Hepatic stellate cell (primary cell): ENCODE results near the gene MSMP.
A peak's percentile ranks its signal among the peaks of the same experiment; 100 is the strongest.

Source experiments
- DNase-seq: peaks from one replicate; pipeline ENCODE4 v3.0.0; 2011; ENCODE audit warnings: low spot score

Gene MSMP

GRCh38 chr9:35754264-35754663, at the start of gene MSMP:
Gene MSMP, minus strand, starts transcription at chr9:35754276. Its CDS starts 147 bp downstream, at chr9:35754129.
- DNase-seq = no peak

DNA sequence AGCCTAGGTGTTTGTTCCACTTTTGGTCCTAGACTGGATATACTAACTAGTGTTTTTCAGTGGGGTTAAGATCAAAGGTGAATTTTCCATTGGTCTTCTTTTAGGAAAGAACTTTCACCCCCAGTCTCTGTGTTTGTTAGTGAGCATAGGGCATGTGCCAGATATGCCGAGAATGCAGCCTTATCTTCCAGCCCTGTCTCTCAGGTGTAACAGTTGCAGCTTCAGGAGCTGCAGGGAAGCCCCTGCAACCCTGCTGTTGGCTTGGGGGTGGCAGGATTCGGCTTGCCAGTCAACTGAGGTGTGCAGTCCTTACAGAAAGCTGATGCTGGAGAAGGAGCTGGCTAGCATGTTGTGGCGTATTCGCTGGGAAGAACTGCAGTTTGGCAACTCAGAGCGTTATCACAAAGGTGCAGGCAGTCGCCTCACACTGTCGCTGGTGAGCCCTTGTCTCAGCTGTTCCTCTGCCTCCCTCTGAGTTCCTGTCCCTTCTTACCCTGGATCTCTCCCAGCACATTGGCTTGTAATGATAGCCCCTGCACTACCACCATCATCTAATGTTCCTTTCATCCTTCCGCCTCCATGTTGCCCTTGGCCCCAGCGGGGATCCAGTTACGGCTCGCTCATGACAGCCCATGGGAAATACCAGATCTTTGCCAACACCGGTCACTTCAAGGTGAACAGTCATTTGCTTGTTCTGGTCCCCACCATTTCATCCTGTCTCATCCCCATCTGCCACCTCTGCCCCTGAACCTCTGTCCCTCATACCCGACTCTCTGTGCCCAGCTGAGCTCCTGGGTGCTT, 47.5 kb upstream of the MSMP start:
- no peak for DNase-seq

DNA sequence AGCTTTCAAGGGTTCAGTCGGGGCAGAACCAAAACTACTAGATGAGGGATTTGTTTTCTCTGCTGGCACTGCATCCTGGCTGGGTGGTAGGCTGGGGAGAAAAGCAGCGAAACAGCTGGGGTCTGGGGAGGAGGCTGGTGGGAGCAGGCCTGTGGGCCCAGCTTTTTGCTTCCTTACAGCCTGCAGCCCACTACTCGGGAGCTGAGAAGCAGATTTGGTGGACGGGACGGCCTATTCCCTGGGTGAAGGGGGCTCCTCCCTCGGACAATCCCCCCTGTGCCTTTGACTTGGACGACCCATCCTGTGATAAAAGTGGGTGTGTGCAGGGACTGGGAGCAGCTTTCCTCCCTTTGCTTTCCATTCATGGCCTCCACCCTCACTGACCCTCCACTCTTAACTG, 46.5 kb upstream of the MSMP start:
- no peak for DNase-seq

- DNase-seq = peak; percentile 19
Observed at GRCh38 chr9:35798658-35799374, 44.7 kb upstream of the MSMP start.

DNA sequence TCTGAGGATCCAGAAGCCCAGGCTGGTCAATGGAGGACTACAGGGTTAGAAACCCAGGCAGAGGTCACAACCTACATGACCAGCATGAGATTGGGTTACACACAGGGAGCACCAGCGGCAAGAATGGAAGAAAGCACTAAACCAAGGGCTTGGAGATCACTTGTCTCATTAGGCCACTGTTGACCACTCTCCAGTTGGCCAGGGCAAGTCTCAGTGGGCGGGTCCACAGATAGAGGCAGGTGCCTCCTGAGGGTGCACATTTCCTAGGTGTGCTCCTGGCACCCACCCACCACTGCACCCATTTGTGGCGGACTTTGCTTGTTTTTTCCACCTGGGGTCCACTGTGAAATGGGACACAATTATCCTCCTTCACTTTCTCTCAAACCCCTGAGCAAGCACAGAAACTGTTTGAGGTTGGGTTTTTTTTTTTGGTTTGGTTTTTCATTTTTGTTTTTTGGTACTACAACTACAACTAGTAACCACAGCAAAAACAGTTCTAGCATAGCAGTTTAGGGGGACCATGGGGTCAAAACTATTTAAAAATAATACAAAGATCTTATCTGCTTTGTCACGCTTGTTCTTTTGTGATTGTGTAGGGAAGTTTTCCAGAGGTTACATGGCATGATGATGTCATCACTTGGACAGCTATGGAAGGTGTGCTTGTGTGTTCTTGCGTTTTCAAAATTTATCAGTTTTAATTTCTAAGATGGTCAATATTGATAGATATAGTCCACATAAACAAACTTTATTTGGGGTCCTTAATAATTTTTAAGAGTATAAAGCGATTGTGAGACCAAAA, 43.4 kb upstream of the MSMP start:
- no peak for DNase-seq

DNA sequence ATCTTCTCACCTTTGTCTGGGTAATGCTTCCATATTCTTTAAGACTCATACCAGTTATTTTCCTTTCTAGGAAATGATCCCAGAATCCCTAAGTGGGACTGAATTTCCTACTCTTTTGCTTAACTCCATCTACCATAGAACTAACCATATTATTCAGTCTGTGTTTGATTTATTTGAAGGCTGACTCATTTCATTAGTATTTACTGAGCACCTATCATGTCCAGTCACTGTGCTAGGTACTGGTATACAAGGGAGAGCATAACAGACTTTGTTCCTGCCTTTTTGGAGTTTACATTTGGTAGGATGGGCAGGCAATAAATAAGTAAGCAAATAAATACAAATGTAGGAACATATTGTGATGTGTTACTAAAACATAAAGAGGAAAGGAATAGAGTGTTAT, 41.6 kb upstream of the MSMP start:
- no peak for DNase-seq

GRCh38 chr9:35793461-35793860, 39.4 kb upstream of the MSMP start:
- no peak for DNase-seq

DNA sequence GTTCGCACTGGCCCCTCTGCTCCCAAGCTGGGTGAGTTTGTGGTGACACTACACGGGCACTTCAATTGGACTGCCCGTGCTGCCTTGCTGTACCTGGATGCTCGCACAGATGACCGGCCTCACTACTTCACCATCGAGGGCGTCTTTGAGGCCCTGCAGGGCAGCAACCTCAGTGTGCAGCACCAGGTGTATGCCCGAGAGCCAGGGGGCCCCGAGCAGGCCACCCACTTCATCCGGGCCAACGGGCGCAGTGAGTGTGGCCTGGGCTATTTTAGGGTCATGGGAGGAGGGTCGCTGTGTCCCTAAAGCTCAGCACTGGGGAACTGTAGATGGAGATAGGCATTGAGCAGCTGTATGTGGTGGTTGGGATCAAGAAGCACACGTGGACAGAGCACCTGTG, 38.8 kb upstream of the MSMP start:
- DNase-seq = no peak

DNA sequence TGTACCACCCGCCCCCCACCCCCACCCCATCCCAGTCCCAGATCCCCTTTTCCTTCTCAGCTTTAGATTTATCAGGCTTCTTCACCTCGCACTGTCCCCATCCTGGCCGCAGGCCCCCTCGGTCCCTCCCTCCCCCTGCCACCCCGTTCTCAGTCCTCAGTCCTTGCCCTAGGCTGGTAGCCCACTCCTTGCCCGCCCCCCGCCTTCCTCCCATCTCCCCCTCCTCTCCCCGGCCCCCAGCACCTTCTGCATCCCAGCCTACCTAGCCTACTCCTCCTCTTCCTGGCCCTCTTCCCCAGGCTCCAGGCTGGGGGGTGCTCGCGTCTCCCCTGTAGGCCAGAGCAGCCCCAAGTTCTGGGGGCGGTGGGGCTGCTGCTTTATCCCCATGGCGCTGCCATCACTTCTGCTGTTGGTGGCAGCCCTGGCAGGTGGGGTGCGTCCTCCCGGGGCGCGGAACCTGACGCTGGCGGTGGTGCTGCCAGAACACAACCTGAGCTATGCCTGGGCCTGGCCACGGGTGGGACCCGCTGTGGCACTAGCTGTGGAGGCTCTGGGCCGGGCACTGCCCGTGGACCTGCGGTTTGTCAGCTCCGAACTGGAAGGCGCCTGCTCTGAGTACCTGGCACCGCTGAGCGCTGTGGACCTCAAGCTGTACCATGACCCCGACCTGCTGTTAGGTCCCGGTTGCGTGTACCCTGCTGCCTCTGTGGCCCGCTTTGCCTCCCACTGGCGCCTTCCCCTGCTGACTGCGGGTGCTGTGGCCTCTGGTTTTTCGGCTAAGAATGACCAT, 38.1 kb upstream of the MSMP start:
- DNase-seq = no peak

GRCh38 chr9:35791297-35791921, 37.3 kb upstream of the MSMP start, which contains the start of gene NPR2:
Gene NPR2, plus strand, starts transcription at chr9:35791591. Its CDS starts 818 bp downstream, at chr9:35792409.
- DNase-seq = peak; percentile 54

- DNase-seq = peak; percentile 91
Observed at GRCh38 chr9:35790385-35791296, 36.6 kb upstream of the MSMP start.

DNA sequence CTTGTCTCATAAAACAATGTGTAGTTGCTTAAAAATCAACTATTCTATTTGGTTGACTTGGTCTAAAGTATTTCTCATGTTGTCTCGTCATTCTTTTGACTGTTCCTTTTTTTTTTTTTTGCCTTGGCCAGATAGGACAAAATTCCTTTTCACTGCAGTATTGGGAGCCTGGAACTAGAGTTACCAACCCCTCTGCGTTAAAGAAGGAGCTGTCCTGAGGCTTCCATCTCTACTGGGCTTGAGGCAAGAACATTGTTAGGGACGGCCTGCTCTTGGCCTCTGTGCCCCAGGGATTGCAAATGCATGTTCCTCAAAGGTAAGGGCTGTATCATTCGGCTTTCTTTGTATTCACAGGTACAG, 35.9 kb upstream of the MSMP start:
- no peak for DNase-seq

- DNase-seq = no peak
Observed at GRCh38 chr9:35789541-35789940, 35.5 kb upstream of the MSMP start.

GRCh38 chr9:35783418-35783817, 29.3 kb upstream of the MSMP start:
- no peak for DNase-seq

DNA sequence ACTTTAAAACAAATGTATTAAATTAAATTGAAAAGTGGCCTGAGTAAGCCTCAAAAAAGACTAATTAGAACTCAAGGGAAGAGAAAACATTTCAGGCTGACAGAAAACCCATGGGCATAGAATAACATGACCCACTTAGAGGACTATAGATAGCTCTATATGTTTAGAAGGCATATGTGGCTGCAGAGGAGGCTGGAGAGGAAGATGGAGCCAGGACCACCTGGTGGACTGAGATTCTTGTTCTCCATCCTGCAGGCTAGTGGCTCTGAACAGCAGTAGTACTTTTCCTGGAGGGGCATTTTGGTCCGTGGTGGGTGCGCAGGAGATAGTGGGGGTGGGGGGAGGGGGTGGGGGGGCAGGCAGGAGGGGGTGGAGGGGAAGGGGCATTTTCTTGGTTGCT, 27.0 kb upstream of the MSMP start:
- DNase-seq = no peak

- no peak for DNase-seq
Observed at GRCh38 chr9:35778496-35778895, 24.4 kb upstream of the MSMP start.

- DNase-seq = no peak
Observed at GRCh38 chr9:35776018-35776417, 21.9 kb upstream of the MSMP start.

GRCh38 chr9:35774907-35775635, 21.0 kb upstream of the MSMP start:
- no peak for DNase-seq

- DNase-seq = no peak
Observed at GRCh38 chr9:35771943-35772342, 17.9 kb upstream of the MSMP start.

GRCh38 chr9:35771534-35771933, 17.5 kb upstream of the MSMP start:
- no peak for DNase-seq
